ENCODE measurements around the gene TRIM7.
A peak's percentile ranks its signal among the peaks of the same experiment; 100 is the strongest.

The TRIM7 gene

GRCh38 chr5:181167814-181168488, 37.0 kb downstream of the TRIM7 start:
- no peaks in the 10 kb centered on the region for H3K27me3 ChIP-seq (ENCODE audit: insufficient read depth, low read depth)
- H2AFZ ChIP-seq (ENCODE audit: low read depth): no peak overlapping the region
- TF ChIP-seq CTCF (conservative IDR thresholded peaks at IDR 0.05; ENCODE audit: low read depth, low read length): peak; percentile 34; the same call in 1 of the 2 replicates
- no peaks in the 10 kb centered on the region for H4K20me1 ChIP-seq (ENCODE audit: insufficient read depth)
- no peaks in the 10 kb centered on the region for H3K36me3 ChIP-seq (ENCODE audit: insufficient read depth)
- no peaks in the 10 kb centered on the region for H3K79me2 ChIP-seq (ENCODE audit: insufficient read depth, low read depth)
- no peak overlapping the region for H3K4me2 ChIP-seq
- H3K27ac ChIP-seq: no peak overlapping the region
- H3K4me1 ChIP-seq (ENCODE audit: low read depth, poor library complexity, severe bottlenecking): peaks cover 16% of the 10 kb centered on the region
- H3K9ac ChIP-seq: no peak overlapping the region
- no peak overlapping the region for H3K4me3 ChIP-seq (IDR thresholded peaks at IDR 0.05; ENCODE audit: insufficient read depth, low read depth, low read length)

GRCh38 chr5:181166812-181167733, 37.9 kb downstream of the TRIM7 start:
- Histone ChIP-seq H3K36me3 (ENCODE audit: insufficient read depth) (no peaks in the 10 kb centered on the region), H3K9ac (no peak overlapping the region), H2AFZ (ENCODE audit: low read depth) (no peak overlapping the region), H3K4me2 (no peak overlapping the region), H4K20me1 (ENCODE audit: insufficient read depth) (no peaks in the 10 kb centered on the region), H3K4me1 (ENCODE audit: low read depth, poor library complexity, severe bottlenecking) (peaks cover 14% of the 10 kb centered on the region), H3K27me3 (ENCODE audit: insufficient read depth, low read depth) (no peaks in the 10 kb centered on the region), H3K27ac (no peak overlapping the region), H3K79me2 (ENCODE audit: insufficient read depth, low read depth) (no peaks in the 10 kb centered on the region), H3K4me3 (IDR thresholded peaks at IDR 0.05; ENCODE audit: insufficient read depth, low read depth, low read length) (no peak overlapping the region)
- no peak for TF ChIP-seq CTCF (conservative IDR thresholded peaks at IDR 0.05; ENCODE audit: low read depth, low read length)

GRCh38 chr5:181164076-181164952, 40.7 kb downstream of the TRIM7 start:
- Histone ChIP-seq H3K4me3 (IDR thresholded peaks at IDR 0.05; ENCODE audit: insufficient read depth, low read depth, low read length) (no peak overlapping the region), H3K27ac (no peak overlapping the region), H3K79me2 (ENCODE audit: insufficient read depth, low read depth) (no peaks in the 10 kb centered on the region), H3K36me3 (ENCODE audit: insufficient read depth) (no peaks in the 10 kb centered on the region), H2AFZ (ENCODE audit: low read depth) (no peak overlapping the region), H3K27me3 (ENCODE audit: insufficient read depth, low read depth) (no peaks in the 10 kb centered on the region), H3K4me2 (no peak overlapping the region), H3K4me1 (ENCODE audit: low read depth, poor library complexity, severe bottlenecking) (peaks cover 18% of the 10 kb centered on the region), H4K20me1 (ENCODE audit: insufficient read depth) (no peaks in the 10 kb centered on the region), H3K9ac (no peak overlapping the region)
- no peak for TF ChIP-seq CTCF (conservative IDR thresholded peaks at IDR 0.05; ENCODE audit: low read depth, low read length)

- H3K4me1 ChIP-seq (ENCODE audit: low read depth, poor library complexity, severe bottlenecking): peaks cover 24% of the 10 kb centered on the region
Measured at GRCh38 chr5:181163487-181164075, 41.4 kb downstream of the TRIM7 start.

More at GRCh38 chr5:181163487-181164075, 41.4 kb downstream of the TRIM7 start:
- no peak for TF ChIP-seq CTCF (conservative IDR thresholded peaks at IDR 0.05; ENCODE audit: low read depth, low read length)
- H3K4me3 ChIP-seq (IDR thresholded peaks at IDR 0.05; ENCODE audit: insufficient read depth, low read depth, low read length): no peak overlapping the region
- no peaks in the 10 kb centered on the region for H3K79me2 ChIP-seq (ENCODE audit: insufficient read depth, low read depth)
- no peak overlapping the region for H3K9ac ChIP-seq
- H3K36me3 ChIP-seq (ENCODE audit: insufficient read depth): no peaks in the 10 kb centered on the region
- H3K27ac ChIP-seq: no peak overlapping the region
- H3K27me3 ChIP-seq (ENCODE audit: insufficient read depth, low read depth): no peaks in the 10 kb centered on the region
- H3K4me2 ChIP-seq: no peak overlapping the region
- no peak overlapping the region for H2AFZ ChIP-seq (ENCODE audit: low read depth)
- H4K20me1 ChIP-seq (ENCODE audit: insufficient read depth): no peaks in the 10 kb centered on the region

Measured in KMS-11 (cell line).